ENCODE results near the gene CNTNAP1.
"Not testable (repeated sequence)": the region's sequence is repeated elsewhere in the genome, so short reads cannot be mapped to it uniquely, and the experiment has no call there.

The CNTNAP1 gene

GRCh38 chr17:42651392-42651791, 30.9 kb upstream of the CNTNAP1 start:
- TF ChIP-seq CTCF (IDR thresholded peaks at IDR 0.05; ENCODE audit: low read length, missing control alignments), result no peak
- no peak overlapping the region for H3K4me3 ChIP-seq (replicated peaks; ENCODE audit: low read depth, low read length)
- DNase-seq (ENCODE audit: low read depth), result no peak

GRCh38 chr17:42653179-42654124, 28.9 kb upstream of the CNTNAP1 start:
- DNase-seq (ENCODE audit: low read depth), result peak; percentile 70
- TF ChIP-seq CTCF (IDR thresholded peaks at IDR 0.05; ENCODE audit: low read length, missing control alignments), result no peak
- H3K4me3 ChIP-seq (replicated peaks; ENCODE audit: low read depth, low read length), result peak overlapping the region; percentile 39

GRCh38 chr17:42655528-42655927, 26.8 kb upstream of the CNTNAP1 start:
- DNase-seq (ENCODE audit: low read depth), result no peak
- no peak for TF ChIP-seq CTCF (IDR thresholded peaks at IDR 0.05; ENCODE audit: low read length, missing control alignments)

GRCh38 chr17:42657824-42658588, 24.3 kb upstream of the CNTNAP1 start:
- no peak for TF ChIP-seq CTCF (IDR thresholded peaks at IDR 0.05; ENCODE audit: low read length, missing control alignments)
- DNase-seq (ENCODE audit: low read depth), result no peak
- no peak overlapping the region for H3K4me3 ChIP-seq (replicated peaks; ENCODE audit: low read depth, low read length)

More at GRCh38 chr17:42655528-42655927, 26.8 kb upstream of the CNTNAP1 start:
- H3K4me3 ChIP-seq (replicated peaks; ENCODE audit: low read depth, low read length), result no peak overlapping the region

GRCh38 chr17:42659079-42659931, 23.0 kb upstream of the CNTNAP1 start, which contains the start of gene TUBG2:
Gene TUBG2 (plus strand): TSS chr17:42659284. CDS start chr17:42659504, 220 bp downstream.
- H3K4me3 ChIP-seq (replicated peaks; ENCODE audit: low read depth, low read length), result peak within 1 kb of the TSS; percentile 75
- TF ChIP-seq CTCF (IDR thresholded peaks at IDR 0.05; ENCODE audit: low read length, missing control alignments), result no peak
- peak; percentile 92 for DNase-seq (ENCODE audit: low read depth)

GRCh38 chr17:42659932-42660274, 22.4 kb upstream of the CNTNAP1 start:
- peak overlapping the region; percentile 75 for H3K4me3 ChIP-seq (replicated peaks; ENCODE audit: low read depth, low read length)
- not testable (repeated sequence) for DNase-seq (ENCODE audit: low read depth)

Data from fibroblast of pulmonary artery (primary cell).